MM.1S (cell line): ENCODE data around the gene MRPS24.
"Not testable (repeated sequence)": the region's sequence is repeated elsewhere in the genome, so short reads cannot be mapped to it uniquely, and the experiment has no call there.

Experiments used
- DNase-seq: peaks from one replicate; pipeline ENCODE4 v3.0.0-alpha.2; 2015
- H2AFZ ChIP-seq: fragments of 300-600 bp; sonication (generic); 2 replicates; pipeline ENCODE4 v1.6.0; 2016; ENCODE audit warnings: antibody characterized with exemption, low read length
- H3F3A ChIP-seq: fragments of 300-600 bp; sonication (generic); 2 replicates; pipeline ENCODE4 v1.6.1; 2016; ENCODE audit warnings: mild to moderate bottlenecking, antibody characterized with exemption, low read length, moderate library complexity, mixed read lengths; ENCODE audit not compliant: insufficient read depth
- H3K27ac ChIP-seq: fragments of 300-600 bp; sonication (generic); 2 replicates; pipeline ENCODE4 v1.5.1; 2016; ENCODE audit warnings: mild to moderate bottlenecking, low read length
- H3K27me3 ChIP-seq: fragments of 300-600 bp; sonication (generic); replicated peaks from 2 replicates; pipeline ENCODE4 v1.6.0; 2016; ENCODE audit warnings: low read length; ENCODE audit not compliant: insufficient read depth
- H3K36me3 ChIP-seq: fragments of 300-600 bp; sonication (generic); replicated peaks from 2 replicates; pipeline ENCODE4 v1.6.1; 2016; ENCODE audit warnings: mild to moderate bottlenecking, low read length, mixed read lengths; ENCODE audit not compliant: insufficient read depth
- H3K4me1 ChIP-seq: fragments of 300-600 bp; sonication (generic); 2 replicates; pipeline ENCODE4 v1.6.1; 2016; ENCODE audit warnings: low read length, mixed read lengths
- H3K4me2 ChIP-seq: fragments of 300-600 bp; sonication (generic); 2 replicates; pipeline ENCODE4 v1.6.0; 2016; ENCODE audit warnings: low read depth, low read length
- H3K4me3 ChIP-seq: fragments of 300-600 bp; sonication (generic); 2 replicates; pipeline ENCODE4 v1.5.1; 2016; ENCODE audit warnings: low read length, mixed read lengths
- H3K79me2 ChIP-seq: fragments of 300-600 bp; sonication (generic); 2 replicates; pipeline ENCODE4 v1.6.1; 2016; ENCODE audit warnings: mixed run types, low read length, mixed read lengths
- H3K9ac ChIP-seq: fragments of 300-600 bp; sonication (generic); 2 replicates; pipeline ENCODE4 v1.6.1; 2016; ENCODE audit warnings: low read length, mixed read lengths
- H3K9me2 ChIP-seq: fragments of 300-600 bp; sonication (generic); replicated peaks from 2 replicates; pipeline ENCODE4 v1.6.1; 2016; ENCODE audit warnings: mild to moderate bottlenecking, low read length, mixed read lengths; ENCODE audit not compliant: insufficient read depth
- H3K9me3 ChIP-seq: fragments of 300-600 bp; sonication (generic); replicated peaks from 2 replicates; pipeline ENCODE4 v1.6.1; 2016; ENCODE audit warnings: mild to moderate bottlenecking, low read length, mixed read lengths; ENCODE audit not compliant: insufficient read depth
- H4K20me1 ChIP-seq: fragments of 300-600 bp; sonication (generic); 2 replicates; pipeline ENCODE4 v1.6.1; 2016; ENCODE audit warnings: mild to moderate bottlenecking, low read length, moderate library complexity, mixed read lengths; ENCODE audit not compliant: insufficient read depth
- EZH2 ChIP-seq: fragments of 300-600 bp; sonication (generic); optimal IDR thresholded peaks from 2 replicates; pipeline ENCODE3; 2017; ENCODE audit warnings: low read depth, mild to moderate bottlenecking, antibody characterized with exemption, low read length, mixed read lengths
- EZH2phosphoT487 ChIP-seq: fragments of 300-600 bp; sonication (generic); IDR thresholded peaks from 2 replicates; pipeline ENCODE4 v1.6.1; 2018; ENCODE audit warnings: antibody characterized with exemption, low read length
- TF ChIP-seq, protein P1 (sequence below): fragments of 300-600 bp; sonication (generic); IDR thresholded peaks from 2 replicates; pipeline ENCODE4 v1.5.1; 2016; ENCODE audit warnings: antibody characterized with exemption, low read length, mixed read lengths

MRPS24 gene

DNA sequence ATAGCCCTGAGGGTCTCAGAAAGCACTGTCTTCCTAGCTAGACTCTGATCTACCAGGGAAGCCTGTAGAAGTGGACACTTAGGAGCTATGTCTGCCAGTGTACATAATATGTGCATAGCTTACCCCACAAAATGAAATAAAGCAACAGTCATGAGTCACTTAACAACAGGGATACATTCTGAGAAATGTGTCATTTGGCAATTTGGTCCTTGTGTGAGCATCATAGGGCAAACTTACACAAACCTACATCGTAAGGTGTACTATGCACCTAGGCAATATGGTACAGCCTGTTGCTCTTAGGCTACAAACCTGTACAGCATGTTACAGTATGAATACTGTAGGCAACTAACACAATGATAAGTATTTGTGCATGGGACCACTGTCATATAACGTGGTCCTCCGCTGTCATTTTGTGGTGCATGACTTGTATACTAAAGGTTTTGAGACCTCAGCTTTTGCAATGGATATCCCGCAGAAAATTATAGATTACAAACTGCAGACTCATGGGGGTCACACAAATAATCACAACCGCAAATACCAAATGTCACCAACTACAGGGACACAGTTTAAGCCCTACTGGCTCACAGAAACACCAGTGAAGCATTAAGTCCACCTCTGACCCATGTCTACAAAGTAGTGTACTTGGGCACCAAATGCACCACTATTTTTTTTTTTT is 35.4 kb upstream of the MRPS24 start:
- Histone ChIP-seq H3K9ac (no peak overlapping the region), H3F3A (no peaks in the 10 kb centered on the region), H3K4me3 (no peak overlapping the region), H3K36me3 (no peaks in the 10 kb centered on the region), H3K9me3 (no peaks in the 10 kb centered on the region), H3K27me3 (no peaks in the 10 kb centered on the region), H3K79me2 (peaks cover 61% of the 10 kb centered on the region), H2AFZ (no peak overlapping the region), H3K4me1 (peaks cover 14% of the 10 kb centered on the region; the same call in 1 of the 2 replicates), H3K4me2 (peak overlapping the region; percentile 50; the same call in 1 of the 2 replicates), H3K27ac (no peak overlapping the region), H3K9me2 (no peaks in the 10 kb centered on the region), H4K20me1 (no peaks in the 10 kb centered on the region)
- TF ChIP-seq EZH2 (no peak), EZH2phosphoT487 (no peak)
- TF ChIP-seq, protein P1, sequence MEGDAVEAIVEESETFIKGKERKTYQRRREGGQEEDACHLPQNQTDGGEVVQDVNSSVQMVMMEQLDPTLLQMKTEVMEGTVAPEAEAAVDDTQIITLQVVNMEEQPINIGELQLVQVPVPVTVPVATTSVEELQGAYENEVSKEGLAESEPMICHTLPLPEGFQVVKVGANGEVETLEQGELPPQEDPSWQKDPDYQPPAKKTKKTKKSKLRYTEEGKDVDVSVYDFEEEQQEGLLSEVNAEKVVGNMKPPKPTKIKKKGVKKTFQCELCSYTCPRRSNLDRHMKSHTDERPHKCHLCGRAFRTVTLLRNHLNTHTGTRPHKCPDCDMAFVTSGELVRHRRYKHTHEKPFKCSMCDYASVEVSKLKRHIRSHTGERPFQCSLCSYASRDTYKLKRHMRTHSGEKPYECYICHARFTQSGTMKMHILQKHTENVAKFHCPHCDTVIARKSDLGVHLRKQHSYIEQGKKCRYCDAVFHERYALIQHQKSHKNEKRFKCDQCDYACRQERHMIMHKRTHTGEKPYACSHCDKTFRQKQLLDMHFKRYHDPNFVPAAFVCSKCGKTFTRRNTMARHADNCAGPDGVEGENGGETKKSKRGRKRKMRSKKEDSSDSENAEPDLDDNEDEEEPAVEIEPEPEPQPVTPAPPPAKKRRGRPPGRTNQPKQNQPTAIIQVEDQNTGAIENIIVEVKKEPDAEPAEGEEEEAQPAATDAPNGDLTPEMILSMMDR, result no peak
- DNase-seq, result no peak

DNA sequence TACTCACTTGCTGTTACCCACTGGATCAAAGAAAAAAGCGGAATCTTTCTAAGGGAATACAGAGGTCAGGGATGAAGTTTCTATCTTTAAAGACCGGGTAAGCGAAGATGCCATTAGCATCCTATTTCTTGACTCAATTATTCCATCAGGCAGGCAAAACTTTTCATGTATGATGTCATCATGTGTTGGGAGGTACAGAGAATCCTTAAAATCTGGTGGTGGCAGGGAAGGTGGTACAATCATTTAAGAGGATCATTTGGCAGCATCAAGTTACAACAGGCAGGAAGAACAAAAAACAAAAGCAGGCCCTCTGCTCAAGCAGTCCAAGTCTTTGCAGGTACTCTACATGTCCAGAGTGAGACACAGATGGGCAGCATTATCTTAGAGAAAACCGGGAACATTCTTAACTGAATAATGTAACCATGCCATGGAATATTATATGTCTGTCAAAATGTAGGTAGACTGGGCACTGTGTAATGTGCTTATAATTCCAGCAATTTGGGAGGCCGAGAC is 33.3 kb upstream of the MRPS24 start:
- H4K20me1 ChIP-seq, result no peaks in the 10 kb centered on the region
- H3F3A ChIP-seq, result no peaks in the 10 kb centered on the region
- H3K9ac ChIP-seq, result no peak overlapping the region
- H3K27me3 ChIP-seq, result no peaks in the 10 kb centered on the region
- TF ChIP-seq, protein P1, result no peak
- TF ChIP-seq EZH2 (no peak), EZH2phosphoT487 (no peak)
- peaks cover 75% of the 10 kb centered on the region for H3K79me2 ChIP-seq
- H2AFZ ChIP-seq, result no peak overlapping the region
- DNase-seq, result no peak
- no peak overlapping the region for H3K4me3 ChIP-seq
- no peaks in the 10 kb centered on the region for H3K36me3 ChIP-seq
- no peaks in the 10 kb centered on the region for H3K9me2 ChIP-seq
- H3K4me1 ChIP-seq, result peaks cover 14% of the 10 kb centered on the region; the same call in 1 of the 2 replicates
- no peak overlapping the region for H3K27ac ChIP-seq
- H3K9me3 ChIP-seq, result no peaks in the 10 kb centered on the region
- H3K4me2 ChIP-seq, result no peak overlapping the region

DNA sequence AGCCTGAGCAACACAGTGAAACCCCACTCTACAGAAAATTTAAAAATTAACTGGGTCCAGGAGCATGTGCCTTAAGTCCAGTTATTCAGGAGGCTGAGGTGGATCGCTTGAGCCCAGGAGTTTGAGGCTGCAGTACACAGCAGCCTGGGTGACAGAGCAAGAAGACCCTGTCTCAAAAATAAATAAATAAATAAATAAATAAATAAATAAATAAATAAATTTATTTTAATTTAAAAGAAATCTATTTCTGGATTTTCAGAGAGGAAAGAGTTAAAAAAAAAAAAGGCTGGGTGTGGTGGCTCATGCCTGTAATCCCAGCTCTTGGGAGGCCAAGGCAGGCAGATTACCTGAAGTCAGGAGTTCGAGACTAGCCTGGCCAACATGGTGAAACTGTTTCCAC is 29.3 kb upstream of the MRPS24 start:
- not testable (repeated sequence) for H4K20me1 ChIP-seq, H3K4me2 ChIP-seq

DNA sequence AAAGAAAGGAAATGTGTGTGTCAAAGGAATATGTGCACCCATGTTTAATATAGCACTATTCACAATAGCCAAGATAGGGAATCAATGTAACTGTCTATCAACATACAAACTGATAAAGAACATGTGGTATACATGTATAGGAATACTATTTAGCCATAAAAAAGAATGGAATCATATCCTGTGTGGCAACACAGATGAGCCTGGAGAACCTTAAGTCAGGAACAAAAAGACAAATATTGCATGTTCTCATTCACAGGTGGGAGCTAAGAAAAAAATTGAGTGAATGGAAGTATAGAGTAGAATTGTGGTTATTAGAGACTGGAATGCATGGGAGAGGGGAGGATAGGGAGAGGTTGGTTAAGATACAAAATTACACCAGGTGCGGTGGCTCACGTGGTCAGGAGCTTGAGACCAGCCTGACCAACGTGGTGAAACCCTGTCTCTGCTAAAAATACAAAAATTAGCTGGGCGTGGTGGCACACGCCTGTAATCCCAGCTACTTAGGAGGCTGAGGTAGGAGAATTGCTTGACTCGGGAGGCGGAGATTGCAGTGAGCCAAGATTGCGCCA is 26.6 kb upstream of the MRPS24 start:
- Histone ChIP-seq H3K36me3 (no peaks in the 10 kb centered on the region), H3K9me3 (no peaks in the 10 kb centered on the region), H3K79me2 (peaks cover 87% of the 10 kb centered on the region), H3K9ac (no peak overlapping the region), H4K20me1 (no peaks in the 10 kb centered on the region), H3K4me1 (no peaks in the 10 kb centered on the region), H3K4me2 (no peak overlapping the region), H3F3A (no peaks in the 10 kb centered on the region), H2AFZ (no peak overlapping the region), H3K9me2 (no peaks in the 10 kb centered on the region), H3K4me3 (no peak overlapping the region), H3K27me3 (no peaks in the 10 kb centered on the region), H3K27ac (no peak overlapping the region)
- DNase-seq, result no peak
- TF ChIP-seq EZH2 (no peak), EZH2phosphoT487 (no peak)
- TF ChIP-seq, protein P1, result no peak

More for the DNA sequence above, 29.3 kb upstream of the MRPS24 start:
- not testable (repeated sequence) for H3K4me3 ChIP-seq, DNase-seq, H3F3A ChIP-seq, H3K9ac ChIP-seq, H3K27me3 ChIP-seq, H3K27ac ChIP-seq, H3K9me3 ChIP-seq, H3K9me2 ChIP-seq, H3K4me1 ChIP-seq, H3K36me3 ChIP-seq, H2AFZ ChIP-seq
- peaks cover 87% of the 10 kb centered on the region for H3K79me2 ChIP-seq
